ES-I3 (cell line): ENCODE measurements around the gene SND1.

Experiments
- H3K36me3 ChIP-seq: 2 replicates; pipeline ENCODE4 v1.6.1; 2013; ENCODE audit warnings: mild to moderate bottlenecking, low read length, control low read depth, moderate library complexity; ENCODE audit not compliant: insufficient read depth
- H3K4me1 ChIP-seq: 2 replicates; pipeline ENCODE4 v1.6.1; 2013; ENCODE audit warnings: mild to moderate bottlenecking, control low read depth, low read length; ENCODE audit not compliant: insufficient read depth
- H3K9ac ChIP-seq: 2 replicates; pipeline ENCODE4 v1.6.1; 2013; ENCODE audit warnings: low read depth, mild to moderate bottlenecking, low read length, moderate library complexity
- H3K9me3 ChIP-seq: 2 replicates; pipeline ENCODE4 v1.6.1; 2013; ENCODE audit warnings: mild to moderate bottlenecking, low read length, moderate library complexity; ENCODE audit not compliant: control insufficient read depth, insufficient read depth

Gene SND1

DNA sequence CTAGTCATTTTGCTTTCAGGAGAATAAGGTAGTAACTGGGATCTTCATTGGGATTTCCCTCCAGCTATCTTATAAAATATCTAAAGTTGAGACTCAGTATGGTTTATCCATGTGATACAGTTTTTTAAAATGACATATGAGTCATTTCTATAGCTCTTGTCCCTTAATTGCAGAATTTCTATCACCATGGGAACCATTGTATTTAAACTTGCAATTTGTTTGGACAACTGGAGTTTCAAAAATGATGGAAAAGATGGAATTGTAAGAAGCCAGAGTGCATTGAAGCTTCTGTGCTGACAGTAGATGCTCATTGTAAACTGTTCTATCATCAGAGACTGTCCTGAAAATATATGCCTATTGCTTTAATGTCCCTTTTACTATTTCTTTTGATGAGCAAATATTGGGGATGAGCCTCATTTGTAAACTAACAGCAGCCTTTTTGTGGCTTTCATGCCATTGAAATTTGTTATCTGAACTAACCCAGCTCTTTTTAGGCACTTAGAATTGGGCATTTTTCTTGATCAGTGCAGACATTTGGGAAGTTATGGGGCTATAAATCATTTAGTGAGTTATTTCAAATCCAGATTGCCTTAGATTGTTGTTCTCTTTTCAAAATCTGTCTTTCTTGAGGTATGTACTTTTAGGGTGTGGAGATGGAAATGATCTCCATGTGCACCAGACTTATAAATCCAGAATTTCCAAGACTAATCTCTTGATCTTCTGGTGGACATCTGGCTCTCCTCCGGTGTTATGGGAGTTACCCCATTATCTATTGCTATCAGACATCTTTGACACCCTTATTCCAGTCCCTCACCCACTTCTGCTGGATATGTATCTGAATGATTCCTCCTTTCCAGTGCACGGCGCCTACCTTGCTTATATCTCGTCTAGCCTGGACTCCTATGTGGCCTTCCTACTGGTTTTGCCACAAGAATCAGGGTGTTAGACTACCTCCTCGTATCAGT lies 159.0 kb downstream of the SND1 start:
- Histone ChIP-seq H3K36me3 (no peaks in the 10 kb centered on the region), H3K4me1 (peaks cover 48% of the 10 kb centered on the region), H3K9me3 (no peaks in the 10 kb centered on the region), H3K9ac (no peak overlapping the region)

DNA sequence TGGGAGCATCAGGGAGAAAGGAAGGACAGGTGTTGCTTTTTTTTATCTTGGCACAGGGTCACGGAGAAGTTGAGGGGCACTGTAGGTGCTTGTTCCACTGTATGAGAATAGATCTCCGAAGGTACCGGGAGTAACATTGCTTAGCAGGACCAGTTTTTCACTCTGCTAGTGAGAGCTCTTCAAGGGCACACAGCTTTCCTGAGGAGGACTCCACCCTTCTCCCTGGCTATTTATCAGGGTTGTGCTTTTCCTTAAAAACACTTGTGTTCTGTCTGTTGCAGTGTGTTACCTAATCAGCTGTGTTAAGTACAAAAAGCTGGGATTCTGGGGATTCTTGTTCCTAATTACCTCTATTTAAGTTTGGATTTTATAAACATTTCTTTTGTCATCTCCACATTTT lies 160.5 kb downstream of the SND1 start:
- Histone ChIP-seq H3K4me1 (peaks cover 44% of the 10 kb centered on the region), H3K9me3 (no peaks in the 10 kb centered on the region), H3K36me3 (no peaks in the 10 kb centered on the region), H3K9ac (no peak overlapping the region)

DNA sequence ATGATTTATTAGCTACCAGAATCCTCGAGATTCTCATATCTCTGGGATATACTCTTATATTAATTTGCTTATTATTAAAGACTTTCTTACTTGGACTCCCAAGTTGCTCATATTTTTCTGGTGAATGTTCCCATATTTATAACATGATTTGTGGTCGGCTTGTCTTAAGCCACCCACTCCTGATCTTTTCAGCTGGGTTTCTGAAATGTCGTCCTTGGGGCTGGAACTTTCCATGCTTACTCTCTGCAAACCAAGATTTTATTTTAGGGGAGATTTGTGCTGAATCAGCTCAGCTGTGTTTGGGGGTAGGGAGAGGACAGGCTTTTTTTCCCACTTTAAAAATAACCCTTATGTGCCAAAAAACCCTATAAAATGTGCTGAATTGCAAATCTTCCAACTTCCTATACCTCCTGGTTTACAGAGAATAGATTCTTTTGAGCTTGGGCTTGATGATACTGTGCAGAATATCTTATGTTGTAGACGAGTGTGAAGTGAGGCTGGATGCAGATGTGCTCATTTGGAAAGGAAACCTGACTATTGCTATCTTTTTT lies 162.1 kb downstream of the SND1 start:
- Histone ChIP-seq H3K9me3 (no peaks in the 10 kb centered on the region), H3K9ac (no peak overlapping the region), H3K36me3 (no peaks in the 10 kb centered on the region), H3K4me1 (peaks cover 33% of the 10 kb centered on the region)

DNA sequence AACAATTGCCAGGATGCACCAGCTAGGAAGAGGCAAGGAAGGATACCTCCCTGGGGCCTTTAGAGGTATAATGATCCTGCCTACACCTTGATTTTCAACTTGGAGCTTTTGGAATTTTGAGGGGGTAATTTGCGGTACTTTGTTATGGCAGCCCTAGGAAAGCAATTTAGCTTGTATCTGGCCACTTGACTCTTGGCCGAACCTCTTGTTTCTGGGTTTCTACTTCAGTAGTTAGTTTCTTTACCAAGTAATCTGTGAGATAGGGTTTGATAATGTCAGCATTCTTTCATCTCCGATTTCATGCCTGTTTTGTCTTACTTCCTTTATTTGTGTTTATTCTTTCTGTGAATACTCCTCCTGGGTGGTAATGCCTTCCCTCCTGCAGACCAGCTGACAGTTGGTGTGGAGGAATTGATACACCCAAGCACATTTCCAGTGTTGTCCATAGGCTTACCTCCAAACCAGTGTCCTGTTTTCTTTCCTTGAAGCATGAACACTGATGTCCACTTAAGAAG lies 163.7 kb downstream of the SND1 start:
- no peaks in the 10 kb centered on the region for H3K36me3 ChIP-seq
- peaks cover 35% of the 10 kb centered on the region for H3K4me1 ChIP-seq
- no peak overlapping the region for H3K9ac ChIP-seq
- H3K9me3 ChIP-seq = no peaks in the 10 kb centered on the region

DNA sequence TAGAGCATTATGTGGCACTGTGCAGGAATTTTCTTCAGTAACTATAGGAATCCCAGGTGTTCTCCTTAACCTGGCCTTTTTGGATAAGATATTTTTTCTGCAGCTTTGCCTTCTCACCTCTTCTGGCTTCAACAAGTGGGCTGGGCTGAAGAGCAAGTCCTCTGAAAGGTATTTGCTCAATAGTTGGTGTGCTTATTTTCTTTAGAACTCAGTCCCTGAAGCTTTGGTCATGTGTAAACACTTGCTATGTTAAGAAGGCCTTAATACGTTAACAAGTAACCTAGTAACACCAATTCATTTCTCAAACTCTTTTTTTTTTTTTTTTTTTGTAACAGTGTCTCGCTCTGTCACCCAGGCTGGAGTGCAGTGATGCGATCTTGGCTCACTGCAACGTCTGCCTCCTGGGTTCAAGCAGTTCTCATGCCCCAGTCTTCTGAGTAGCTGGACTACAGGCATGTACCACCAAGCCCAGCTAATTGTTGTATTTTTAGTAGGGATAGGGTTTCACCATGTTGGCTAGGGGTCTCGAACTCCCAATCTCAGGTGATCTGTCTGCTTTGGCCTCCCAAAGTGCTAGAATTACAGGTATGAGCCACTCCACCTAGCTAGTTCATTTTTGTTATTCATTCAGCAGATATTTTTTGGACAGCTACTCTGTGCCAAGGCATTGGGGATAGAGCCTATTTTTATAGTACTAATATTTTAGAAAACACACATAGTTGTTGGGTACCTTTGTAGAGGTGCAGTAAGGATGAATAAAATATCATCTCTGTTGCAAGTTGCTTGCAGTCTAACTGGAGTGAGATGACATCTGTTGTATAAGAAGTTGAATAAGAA lies 164.6 kb downstream of the SND1 start:
- Histone ChIP-seq H3K36me3 (no peaks in the 10 kb centered on the region), H3K9ac (no peak overlapping the region), H3K4me1 (peaks cover 36% of the 10 kb centered on the region), H3K9me3 (no peaks in the 10 kb centered on the region)

DNA sequence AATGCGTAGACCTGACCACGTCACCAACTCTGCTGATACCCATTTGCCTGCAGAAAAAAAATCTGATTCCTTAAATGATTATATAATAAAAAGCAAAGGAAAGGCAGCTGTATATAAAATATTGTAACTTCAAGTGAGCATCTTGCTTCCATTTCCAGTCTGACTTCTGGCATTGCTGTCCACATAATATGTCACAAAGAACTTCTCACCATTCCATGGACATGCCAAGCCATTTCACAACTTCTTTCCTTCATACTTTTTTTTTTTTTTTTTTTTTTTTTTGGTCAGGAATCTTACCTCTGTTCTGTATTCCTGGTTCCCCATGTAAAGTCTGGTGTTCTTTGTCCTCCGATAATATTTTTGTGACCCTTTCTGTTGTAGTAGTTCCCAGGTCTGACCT lies 165.5 kb downstream of the SND1 start:
- Histone ChIP-seq H3K9ac (no peak overlapping the region), H3K9me3 (no peaks in the 10 kb centered on the region), H3K4me1 (peaks cover 29% of the 10 kb centered on the region), H3K36me3 (no peaks in the 10 kb centered on the region)

DNA sequence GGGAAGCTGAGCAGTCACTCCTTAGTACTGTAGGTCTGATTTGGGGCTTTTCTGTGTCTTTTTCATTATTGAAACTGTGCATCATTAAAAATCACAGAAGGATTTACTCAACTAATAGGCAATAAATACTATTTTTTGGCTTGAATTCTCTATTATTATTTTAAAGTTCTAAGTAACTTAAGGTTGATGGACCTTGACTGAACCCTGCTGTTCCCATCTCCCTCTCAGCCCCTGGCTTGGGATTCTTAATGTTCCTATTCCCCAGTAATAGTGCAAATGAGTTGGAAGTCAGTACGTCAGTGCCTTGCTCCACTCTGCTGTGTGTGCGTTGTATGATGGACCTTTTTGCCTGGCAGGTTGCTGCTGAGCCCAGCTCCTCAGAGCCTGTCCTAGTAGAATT lies 166.3 kb downstream of the SND1 start:
- Histone ChIP-seq H3K4me1 (peaks cover 26% of the 10 kb centered on the region), H3K9ac (no peak overlapping the region), H3K9me3 (no peaks in the 10 kb centered on the region), H3K36me3 (no peaks in the 10 kb centered on the region)

DNA sequence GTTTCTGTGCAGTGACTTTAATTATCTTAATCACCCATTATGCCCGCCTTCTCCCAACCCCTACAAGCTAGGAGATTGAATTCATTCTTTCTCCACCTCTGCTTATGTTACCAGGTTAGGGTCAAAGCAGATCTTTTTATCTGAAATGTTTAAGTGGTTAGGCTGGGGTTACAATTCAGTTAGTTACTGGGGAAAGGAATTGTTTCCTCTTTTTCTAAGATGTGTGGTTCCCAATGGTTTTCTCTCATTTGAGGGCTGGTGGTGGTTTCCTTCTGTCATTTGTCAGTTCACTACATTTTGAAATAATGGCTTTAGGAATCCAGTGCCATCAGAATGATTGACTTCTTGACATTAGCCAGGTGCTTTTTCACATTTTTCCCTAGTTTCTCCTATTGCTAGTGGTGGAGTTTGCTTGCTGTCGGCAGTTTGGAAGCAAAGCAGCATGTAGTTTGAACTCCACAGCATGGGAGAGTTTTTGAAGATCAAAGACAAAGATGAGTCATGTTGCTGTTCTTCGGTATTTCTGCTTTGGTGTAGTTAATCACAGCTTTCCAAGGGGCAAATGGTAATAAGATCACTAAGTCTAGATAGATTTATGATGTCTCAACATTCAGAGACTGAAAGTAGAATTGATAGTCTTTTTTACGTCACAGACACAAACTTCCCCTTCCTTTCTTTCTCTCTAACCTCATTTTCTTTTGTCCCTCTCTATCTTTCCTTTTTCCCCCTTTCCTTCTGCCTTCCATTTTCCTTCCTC lies 168.2 kb downstream of the SND1 start:
- Histone ChIP-seq H3K9ac (no peak overlapping the region), H3K4me1 (peaks cover 22% of the 10 kb centered on the region), H3K9me3 (no peaks in the 10 kb centered on the region), H3K36me3 (no peaks in the 10 kb centered on the region)

DNA sequence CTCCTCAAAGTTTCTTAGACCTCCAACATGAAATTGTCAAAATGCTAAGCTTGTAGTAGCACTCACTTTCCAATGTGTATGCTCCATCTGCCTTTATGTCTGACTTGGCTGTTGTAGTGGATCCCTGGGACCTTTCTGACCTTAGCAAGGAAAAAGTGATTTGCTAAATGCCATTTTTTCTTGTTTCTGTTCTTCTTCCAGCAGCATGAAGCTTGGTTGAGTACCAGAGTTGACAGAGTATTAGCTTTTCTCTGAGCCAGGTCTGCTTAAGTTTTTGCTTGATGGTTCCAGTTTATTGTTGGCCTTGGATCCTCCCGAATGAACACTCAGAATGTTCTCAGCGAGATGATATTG lies 168.7 kb downstream of the SND1 start:
- H3K9me3 ChIP-seq = no peaks in the 10 kb centered on the region
- H3K36me3 ChIP-seq = no peaks in the 10 kb centered on the region
- H3K4me1 ChIP-seq = peaks cover 22% of the 10 kb centered on the region
- no peak overlapping the region for H3K9ac ChIP-seq

DNA sequence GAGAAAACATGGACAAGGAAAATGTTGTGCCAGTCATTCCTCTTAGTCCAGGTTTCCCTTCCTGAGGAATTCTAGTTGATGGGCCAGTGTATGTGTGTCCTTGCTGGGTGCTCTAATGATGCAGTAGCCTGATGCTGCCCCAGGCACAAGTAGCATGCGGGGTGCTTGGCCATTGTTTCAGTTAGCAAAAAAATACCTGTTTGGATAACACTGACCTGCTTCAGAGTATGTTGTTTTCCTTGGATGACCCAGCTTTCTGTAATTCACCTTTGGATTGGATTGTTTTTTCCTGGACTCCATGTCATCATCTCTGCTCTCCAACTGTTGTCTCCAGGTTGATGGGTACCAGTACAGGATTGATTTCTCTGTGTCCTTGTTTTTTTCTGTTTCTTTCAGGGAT lies 169.2 kb downstream of the SND1 start:
- Histone ChIP-seq H3K36me3 (no peaks in the 10 kb centered on the region), H3K9me3 (no peaks in the 10 kb centered on the region), H3K4me1 (peaks cover 22% of the 10 kb centered on the region), H3K9ac (no peak overlapping the region)

DNA sequence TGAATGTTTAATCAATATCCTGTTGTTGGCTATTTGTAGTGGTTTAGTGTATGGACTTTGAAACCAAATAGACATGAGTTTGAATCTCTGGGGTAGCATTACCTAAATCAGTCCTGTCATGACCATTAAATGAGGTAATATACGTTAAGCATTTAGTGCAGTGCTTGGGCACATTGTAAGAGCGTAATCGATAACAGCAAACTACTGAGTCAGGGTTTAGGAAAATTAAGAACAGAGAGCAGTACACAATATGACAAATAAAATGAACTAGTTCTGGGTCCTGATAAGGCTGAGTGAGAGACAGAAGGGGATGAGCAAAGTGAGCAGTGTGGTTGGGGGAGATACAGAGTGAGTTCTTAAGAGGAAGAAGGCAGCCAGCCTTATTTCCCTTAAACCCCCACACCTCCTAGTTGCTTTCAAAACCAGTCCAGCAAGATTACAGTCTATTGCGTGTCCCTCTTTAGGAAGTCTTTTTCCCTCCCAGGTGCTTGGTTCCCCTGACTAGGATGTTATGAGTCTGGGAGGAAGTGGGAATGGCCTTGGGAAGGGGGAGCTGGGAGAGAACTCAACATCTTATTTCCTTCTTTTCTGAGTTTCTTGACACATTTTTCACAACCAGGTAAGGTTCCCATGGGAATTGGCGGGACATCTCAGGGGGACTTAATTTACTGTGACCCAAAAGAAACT lies 171.0 kb downstream of the SND1 start:
- Histone ChIP-seq H3K9me3 (no peaks in the 10 kb centered on the region), H3K9ac (no peak overlapping the region), H3K4me1 (peaks cover 22% of the 10 kb centered on the region), H3K36me3 (no peaks in the 10 kb centered on the region)

DNA sequence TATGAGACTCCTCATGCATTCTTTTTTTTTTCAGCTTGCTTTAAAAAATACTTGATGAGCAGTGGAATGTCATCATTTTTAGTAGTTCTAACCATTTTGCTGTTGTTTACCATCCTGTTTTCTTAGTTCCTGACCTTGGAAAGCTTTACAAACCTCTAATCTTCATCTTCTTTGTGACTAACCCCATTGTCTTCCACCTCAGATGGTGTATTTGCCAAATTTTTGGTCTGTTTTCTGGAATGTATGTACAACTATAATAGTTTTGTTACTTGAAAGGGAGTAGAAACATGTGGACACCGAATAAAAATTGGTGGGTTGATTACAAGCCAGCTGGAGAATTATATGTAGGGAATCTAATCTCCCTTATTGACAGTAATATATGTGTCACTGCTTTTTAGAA lies 172.7 kb downstream of the SND1 start:
- Histone ChIP-seq H3K4me1 (peaks cover 24% of the 10 kb centered on the region), H3K9me3 (no peaks in the 10 kb centered on the region), H3K36me3 (no peaks in the 10 kb centered on the region), H3K9ac (no peak overlapping the region)

DNA sequence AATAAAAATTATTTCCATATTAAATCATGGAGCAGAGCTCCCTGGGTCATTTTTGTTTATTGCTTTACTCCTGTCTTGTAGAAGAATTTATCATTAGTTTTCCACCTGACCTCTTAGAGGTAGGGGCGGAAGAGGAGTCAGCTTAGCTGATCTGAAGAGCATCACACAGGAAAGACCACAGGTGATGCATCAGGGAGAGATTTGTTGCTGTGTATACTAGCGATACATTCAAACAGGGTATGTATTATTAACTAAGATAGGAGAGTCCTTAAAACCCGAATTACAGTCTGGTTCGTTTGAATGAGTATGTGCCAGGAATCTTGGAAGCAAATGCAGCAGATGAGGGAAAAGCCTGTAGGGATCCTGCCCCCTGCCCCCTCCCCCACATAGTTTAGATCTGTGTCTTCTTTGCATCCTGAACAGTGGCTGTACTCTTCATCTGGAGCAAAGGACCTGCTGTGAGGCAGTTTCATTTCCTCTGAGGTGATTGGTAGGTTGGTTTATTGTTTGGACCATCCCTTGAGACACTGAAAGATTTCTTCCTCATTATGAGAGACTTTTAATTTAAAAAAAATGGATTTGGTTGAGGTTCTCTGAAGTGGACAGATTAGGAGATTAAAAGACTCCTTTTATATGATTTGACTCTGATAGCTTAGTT lies 177.0 kb downstream of the SND1 start:
- Histone ChIP-seq H3K36me3 (no peaks in the 10 kb centered on the region), H3K9ac (no peak overlapping the region), H3K9me3 (no peaks in the 10 kb centered on the region), H3K4me1 (0 out of 2 replicates have a peak, but pooled peaks cover 3% of the 10 kb centered on the region)
